Left forelimb (tissue), 1 donor: ENCODE results near the gene DGKH.

Source experiments
- DNase-seq: peaks from one replicate; pipeline ENCODE4 v3.0.0-alpha.2; 2018; ENCODE audit warnings: low spot score

Gene DGKH

DNA sequence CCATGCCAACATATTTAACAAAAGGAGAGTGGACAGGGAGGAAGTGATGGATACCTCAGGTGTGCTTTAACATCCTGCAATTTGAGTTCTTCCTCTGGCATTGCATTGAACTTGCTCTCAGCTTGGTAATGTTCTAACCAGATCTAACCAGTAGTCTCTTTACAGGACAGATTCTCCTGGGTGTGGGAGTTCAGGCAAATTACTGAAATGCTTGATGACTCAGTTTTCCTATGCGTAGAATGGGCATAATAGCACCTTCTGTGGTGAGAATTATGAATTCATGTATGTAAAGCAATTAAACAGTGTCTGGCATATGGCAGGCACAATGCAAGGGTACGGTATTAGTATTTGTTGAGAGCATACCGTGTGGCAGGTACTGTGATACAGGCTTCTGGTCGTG is 227.1 kb downstream of the DGKH start:
- DNase-seq: no peak

GRCh38 chr13:42276683-42277082 is 228.2 kb downstream of the DGKH start:
- DNase-seq: no peak

- no peak for DNase-seq
Observed at GRCh38 chr13:42277618-42278276, 229.3 kb downstream of the DGKH start.

GRCh38 chr13:42279080-42279479 is 230.6 kb downstream of the DGKH start:
- no peak for DNase-seq

DNA sequence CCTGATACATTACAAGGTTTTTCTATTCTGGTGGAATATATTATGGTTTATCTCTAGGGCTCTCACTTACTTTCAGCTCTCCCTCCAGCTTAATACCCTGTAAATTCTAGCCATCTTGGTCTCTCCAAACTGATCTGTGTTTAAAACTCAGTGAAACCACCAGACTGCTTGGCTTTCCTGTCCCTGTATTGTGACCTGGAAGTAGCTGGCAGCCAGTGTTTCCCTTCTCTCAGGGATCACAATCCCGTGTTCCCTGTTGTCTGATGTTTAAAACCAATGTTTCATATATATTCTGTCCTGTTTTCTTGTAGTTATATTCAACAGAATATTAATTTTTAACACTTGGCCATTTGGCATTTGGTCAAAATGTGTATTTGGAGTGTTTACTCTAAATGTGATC is 231.5 kb downstream of the DGKH start:
- no peak for DNase-seq

DNA sequence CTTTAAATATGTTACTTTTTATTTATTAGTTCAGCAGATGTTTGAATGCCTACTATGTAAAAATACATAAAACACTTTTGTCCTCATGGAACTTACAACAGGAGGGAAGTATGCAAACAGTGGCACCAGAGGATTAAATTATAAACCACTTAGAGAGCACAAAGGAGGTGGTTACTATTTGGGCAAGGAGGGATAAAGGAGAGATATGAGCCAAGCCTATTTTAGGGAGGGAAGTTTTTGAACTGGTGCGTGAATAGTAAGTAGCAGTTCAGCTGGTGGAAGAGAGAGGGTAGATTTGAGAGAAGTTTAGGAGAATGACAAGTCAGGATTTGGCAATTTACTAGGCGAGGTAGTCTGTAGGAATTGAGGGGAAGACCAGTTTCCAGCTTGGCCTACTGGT is 232.1 kb downstream of the DGKH start:
- DNase-seq: no peak

DNA sequence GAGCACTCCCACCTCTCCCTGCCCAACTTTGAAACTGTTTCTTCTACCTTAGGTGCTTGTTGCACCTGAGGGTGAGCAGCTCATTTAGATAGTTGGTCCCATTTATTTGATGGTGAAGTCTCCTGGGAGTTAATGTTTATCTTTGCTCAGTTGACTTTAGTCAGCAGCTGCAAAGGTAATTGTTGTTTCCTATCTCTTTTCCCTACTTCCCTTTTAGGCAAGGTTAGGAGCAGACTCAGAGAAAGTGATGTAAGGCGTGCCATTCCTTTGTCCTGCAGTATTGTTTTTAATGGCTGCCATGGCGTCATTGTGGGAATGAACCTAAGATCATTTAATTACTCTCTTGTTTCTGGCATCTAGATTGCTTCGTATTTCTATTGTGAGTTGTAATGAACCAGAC is 235.1 kb downstream of the DGKH start:
- DNase-seq: no peak

GRCh38 chr13:42284068-42284467 is 235.6 kb downstream of the DGKH start:
- DNase-seq: no peak
